Right forelimb (tissue), 1 donor: ENCODE data around the gene MRPS24.
"Not testable (repeated sequence)": the region's sequence is repeated elsewhere in the genome, so short reads cannot be mapped to it uniquely, and the experiment has no call there.

Source experiments
- DNase-seq: peaks from one replicate; pipeline ENCODE4 v3.0.0-alpha.2; 2018

The MRPS24 gene

GRCh38 chr7:43869006-43869866 is at the start of gene MRPS24:
Gene MRPS24, minus strand, starts transcription at chr7:43869517. Its CDS starts 22 bp downstream, at chr7:43869495.
- peak; percentile 97 for DNase-seq

DNA sequence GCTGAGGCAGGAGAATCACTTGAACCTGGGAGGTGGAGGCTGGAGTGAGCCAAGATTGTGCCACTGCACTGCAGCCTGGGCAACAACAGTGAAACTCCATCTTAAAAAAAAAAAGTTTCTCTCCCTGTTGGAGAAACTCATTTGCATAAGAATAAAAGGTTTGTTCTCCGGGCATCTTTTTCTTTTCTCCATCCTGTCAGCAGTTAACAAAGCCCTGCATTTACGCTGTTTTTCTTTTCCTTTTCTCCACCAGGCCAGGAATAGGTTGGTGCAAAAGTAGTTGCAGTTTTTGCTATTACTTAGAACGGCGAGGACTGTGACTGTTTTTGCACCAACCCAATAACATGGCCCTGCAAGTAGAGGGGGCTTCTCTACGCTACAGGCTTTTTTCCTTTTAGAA is 46.6 kb upstream of the MRPS24 start:
- no peak for DNase-seq

- no peak for DNase-seq
These were observed 45.5 kb upstream of the MRPS24 start for GRCh38 chr7:43914795-43915194.

GRCh38 chr7:43906331-43907010 is 37.2 kb upstream of the MRPS24 start, which contains the start of gene URGCP:
Gene URGCP, minus strand, starts transcription at chr7:43906596. Its CDS starts 21 bp downstream, at chr7:43906575.
- DNase-seq = peak; percentile 77

DNA sequence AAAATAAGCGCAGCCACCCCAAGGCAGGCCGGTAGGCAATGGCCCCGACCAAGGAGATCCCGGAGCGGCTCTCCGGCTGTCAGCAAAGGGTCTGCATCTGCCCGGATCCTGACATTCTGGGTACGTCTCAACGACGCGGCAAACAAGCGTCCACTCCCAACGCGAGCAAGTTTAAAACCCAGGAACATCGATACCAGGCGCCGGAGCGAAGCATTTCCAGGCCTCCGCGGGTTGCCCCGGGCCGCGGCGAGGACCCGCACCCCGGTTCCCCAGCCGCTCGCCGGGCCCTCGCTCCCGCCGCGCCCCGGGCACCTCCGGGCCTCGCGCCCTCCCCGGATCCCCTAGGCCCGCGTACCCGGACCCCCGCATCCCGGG is 36.6 kb upstream of the MRPS24 start:
- peak; percentile 73 for DNase-seq

DNA sequence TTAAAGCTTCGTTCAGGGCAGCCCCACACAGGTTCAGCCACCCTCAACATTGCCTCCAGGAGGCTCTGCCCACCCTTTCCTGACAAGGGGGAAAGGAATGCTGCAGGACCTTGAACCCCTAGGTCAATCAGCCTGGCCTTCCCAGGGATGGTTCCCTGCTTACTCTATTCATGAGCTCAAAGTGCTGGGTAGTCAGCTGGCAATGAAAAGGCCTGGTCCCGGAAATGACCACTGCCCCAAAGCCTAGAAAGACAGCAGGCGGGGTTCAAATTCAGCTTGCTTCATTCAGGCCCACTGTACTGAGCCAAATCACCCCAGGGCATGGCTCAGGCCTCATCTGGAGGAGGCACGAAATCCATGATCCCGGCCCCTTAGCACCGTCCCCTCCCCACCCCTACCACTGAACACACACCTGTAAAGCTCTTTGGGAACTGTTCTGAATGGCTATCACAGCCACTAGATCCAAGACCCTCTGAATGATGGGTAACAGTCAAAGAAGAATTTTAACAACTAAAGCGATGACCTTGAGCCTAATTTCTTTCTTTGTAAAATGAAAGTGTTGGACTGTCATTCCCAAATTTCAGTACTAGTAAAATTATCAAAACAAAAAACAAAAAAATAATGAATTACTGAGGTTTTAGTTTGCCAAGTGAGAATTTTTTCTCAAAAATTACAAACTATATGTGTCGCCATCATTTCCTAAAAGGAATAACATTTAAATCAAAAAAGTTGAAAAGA is 36.1 kb upstream of the MRPS24 start:
- no peak for DNase-seq

- no peak for DNase-seq
These were observed 35.4 kb upstream of the MRPS24 start for GRCh38 chr7:43904533-43905208.

DNA sequence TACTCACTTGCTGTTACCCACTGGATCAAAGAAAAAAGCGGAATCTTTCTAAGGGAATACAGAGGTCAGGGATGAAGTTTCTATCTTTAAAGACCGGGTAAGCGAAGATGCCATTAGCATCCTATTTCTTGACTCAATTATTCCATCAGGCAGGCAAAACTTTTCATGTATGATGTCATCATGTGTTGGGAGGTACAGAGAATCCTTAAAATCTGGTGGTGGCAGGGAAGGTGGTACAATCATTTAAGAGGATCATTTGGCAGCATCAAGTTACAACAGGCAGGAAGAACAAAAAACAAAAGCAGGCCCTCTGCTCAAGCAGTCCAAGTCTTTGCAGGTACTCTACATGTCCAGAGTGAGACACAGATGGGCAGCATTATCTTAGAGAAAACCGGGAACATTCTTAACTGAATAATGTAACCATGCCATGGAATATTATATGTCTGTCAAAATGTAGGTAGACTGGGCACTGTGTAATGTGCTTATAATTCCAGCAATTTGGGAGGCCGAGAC is 33.3 kb upstream of the MRPS24 start:
- no peak for DNase-seq

DNA sequence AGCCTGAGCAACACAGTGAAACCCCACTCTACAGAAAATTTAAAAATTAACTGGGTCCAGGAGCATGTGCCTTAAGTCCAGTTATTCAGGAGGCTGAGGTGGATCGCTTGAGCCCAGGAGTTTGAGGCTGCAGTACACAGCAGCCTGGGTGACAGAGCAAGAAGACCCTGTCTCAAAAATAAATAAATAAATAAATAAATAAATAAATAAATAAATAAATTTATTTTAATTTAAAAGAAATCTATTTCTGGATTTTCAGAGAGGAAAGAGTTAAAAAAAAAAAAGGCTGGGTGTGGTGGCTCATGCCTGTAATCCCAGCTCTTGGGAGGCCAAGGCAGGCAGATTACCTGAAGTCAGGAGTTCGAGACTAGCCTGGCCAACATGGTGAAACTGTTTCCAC is 29.3 kb upstream of the MRPS24 start:
- DNase-seq = not testable (repeated sequence)

GRCh38 chr7:43895847-43896415 is 26.6 kb upstream of the MRPS24 start:
- no peak for DNase-seq

DNA sequence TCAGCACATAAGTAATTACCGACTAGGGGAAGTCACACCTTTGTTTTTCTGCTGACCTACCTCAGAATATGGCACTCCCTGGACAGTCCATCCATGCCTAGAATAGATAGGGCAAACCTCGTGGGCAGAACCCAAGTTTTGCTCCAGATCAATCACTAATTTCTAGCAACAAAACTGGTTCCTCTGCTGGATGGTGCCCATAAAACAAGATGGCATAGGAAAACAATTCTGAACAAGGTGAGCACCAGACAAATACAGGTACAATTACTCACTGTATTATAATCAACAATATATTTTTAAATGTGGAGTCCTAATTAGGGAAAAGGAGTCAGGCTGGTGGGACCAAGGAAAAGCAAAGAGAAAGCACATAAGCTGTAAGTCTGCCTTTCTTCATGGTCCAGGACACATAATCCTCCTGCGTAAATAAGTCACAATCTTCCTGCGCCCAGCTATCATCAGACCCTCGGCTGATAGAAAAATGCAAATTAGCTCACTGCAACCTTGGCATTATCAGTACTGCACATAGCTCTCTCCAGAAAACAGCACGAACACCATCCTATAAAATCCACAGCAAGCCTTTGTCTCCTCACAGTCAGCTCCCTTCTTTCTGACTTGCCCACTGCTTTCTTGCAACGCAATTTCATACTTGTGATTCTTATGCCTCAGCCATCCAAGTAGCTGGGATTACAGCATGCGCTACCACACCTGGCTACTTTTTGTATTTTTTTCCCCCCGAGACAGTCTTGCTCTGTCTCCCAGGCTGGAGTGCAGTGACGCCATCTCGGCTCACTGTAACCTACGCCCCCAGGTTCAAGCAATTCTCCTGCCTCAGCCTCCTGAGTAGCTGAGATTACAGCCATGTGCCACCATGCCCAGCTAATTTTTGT is 22.0 kb upstream of the MRPS24 start:
- no peak for DNase-seq

GRCh38 chr7:43890468-43890867 is 21.2 kb upstream of the MRPS24 start:
- DNase-seq = no peak

GRCh38 chr7:43888993-43889945 is 20.0 kb upstream of the MRPS24 start:
- DNase-seq = no peak

- DNase-seq = no peak
These were observed 15.3 kb upstream of the MRPS24 start for GRCh38 chr7:43884617-43885016.

GRCh38 chr7:43884209-43884608 is 14.9 kb upstream of the MRPS24 start:
- no peak for DNase-seq

- DNase-seq = no peak
These were observed 11.3 kb upstream of the MRPS24 start for GRCh38 chr7:43880596-43880995.

DNA sequence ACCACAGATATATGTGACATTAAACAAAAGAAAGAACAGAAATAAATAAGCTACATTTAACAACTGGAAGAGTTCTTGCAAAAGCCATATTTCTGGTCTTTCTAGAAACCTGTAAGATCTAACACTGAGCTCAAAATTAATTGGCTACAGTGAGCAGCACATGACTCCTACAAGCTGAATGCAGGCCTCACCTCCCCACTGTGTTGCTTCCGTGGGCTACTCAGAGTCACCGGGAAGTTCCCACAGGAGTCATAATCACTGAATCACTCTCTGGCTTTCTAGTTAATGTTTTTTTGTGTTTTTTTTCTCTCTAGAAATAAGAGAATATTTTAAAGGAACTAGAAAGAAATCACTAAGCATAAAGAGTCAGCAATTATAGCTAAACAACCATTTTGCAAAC is 10.2 kb upstream of the MRPS24 start:
- DNase-seq = no peak

GRCh38 chr7:43878867-43879266 is 9.6 kb upstream of the MRPS24 start:
- no peak for DNase-seq

- DNase-seq = no peak
These were observed 8.9 kb upstream of the MRPS24 start for GRCh38 chr7:43877968-43878864.
